Stimulated activated CD8-positive, alpha-beta memory T cell treated with anti-CD3 and anti-CD28 coated beads, Interleukin-2, amount 100 ng/mL, for 1 hour (primary cell): ENCODE data around the gene C22orf31.

Experiments used
- DNase-seq, 2 donors: peaks; one replicate each; pipeline ENCODE4 v3.0.0-alpha.2; 2020; ENCODE audit warnings: low read depth in 2 of 2

The C22orf31 gene

DNA sequence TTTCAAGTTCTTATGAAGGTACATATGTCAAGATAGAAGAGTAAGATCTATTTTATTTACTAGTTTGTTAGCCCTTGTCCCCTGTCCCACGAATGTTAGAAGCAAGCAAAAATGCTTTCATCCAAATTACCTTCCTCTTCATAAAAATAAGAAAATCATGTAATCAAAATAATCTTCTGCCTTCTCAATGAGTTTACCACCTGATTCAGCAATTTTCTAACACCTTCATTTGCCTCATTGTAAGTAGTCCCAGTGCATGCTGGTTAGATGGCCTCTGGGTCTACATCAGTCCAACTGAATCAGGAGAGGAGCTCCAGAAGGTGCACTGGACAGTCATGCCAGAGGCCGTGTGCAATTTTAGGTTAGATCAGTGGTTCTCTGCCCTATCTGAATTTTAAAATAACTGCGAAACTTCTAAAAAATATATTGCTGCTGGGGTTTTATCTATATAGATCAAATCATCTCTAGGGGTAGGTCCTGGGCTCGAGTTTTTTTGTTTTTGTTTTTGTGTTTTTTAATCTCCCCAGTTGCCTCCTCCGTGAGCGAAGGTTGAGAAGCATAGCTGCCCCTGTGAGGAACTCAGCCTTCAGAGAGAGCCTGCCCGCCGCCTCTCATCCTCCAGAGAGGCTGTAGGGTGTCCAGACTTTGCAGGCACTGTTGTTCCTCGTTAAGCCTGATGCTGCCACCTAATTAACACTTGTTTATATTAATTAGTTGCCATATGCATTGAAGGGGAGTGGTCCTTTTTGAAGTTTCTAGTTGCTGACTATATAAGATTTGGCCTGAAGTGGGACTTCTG is 32.2 kb downstream of the C22orf31 start:
- no peak for DNase-seq

- no peak for DNase-seq
Measured at GRCh38 chr22:29028468-29028867, 33.2 kb downstream of the C22orf31 start.

DNA sequence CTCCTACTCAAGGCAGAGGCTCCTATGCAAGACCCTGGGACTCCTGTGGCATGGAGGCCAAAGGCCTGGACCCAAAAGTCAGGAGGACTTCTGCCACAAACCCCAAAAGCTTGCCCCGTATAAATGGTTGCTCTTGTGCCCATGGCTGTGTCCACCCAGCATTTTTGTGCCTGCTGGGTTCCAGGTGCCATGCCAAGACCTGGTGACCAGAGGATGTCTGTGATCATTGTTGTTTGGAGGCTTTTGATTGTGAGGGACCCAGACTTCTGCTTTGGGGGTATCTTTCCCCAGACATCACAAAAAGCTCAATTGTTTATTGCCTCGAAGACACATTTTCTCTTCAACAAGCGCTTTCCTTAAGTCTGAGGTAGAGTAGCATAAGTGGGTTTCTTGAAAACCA is 35.1 kb downstream of the C22orf31 start:
- no peak for DNase-seq

- DNase-seq, result no peak
Measured at GRCh38 chr22:29023172-29023796, 38.3 kb downstream of the C22orf31 start.

- no peak for DNase-seq
Measured at GRCh38 chr22:29022101-29022817, 39.4 kb downstream of the C22orf31 start.

DNA sequence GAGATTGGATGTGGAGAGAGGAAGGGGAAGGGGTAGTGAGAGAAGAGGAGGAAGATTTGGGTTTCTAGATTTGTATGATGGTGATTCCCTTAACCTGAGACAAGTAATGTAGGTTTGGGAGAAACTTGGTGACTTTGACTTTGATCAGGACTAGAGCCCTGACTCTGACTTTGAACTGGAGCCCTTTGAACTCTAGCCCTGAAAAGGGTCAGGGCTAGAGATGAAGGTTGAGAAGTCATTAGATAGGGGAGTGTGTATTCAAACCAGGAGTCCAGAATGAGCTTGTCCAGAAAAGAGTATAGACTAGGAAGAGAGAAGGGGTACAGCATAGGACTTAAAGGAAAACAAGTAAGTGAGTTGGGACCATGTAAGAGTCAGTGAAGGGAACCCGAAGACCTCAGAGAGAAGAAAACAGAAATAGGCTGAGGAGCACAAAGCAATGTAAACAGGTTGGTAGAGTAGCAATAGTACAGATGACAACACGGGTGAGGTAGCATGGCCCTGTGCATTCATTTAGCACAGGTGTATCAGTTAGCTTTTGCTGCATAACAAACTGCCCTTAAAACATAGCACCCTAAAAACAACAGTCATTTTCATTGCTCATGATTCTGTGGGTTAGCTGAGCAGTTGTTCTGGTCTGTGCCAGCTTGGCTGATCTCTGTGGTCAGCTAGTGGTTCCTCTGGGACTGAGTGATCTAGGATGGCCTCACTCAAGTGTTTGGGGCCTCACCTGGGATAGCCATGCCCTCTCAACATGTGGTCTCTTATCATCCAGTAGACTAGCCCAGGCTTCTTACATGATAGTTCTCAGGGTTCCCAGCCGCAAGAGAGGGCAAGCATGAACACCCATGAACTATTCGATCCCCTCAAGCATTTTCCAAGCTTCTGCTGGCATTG is 43.1 kb downstream of the C22orf31 start:
- no peak for DNase-seq

- DNase-seq, result no peak
Measured at GRCh38 chr22:29016067-29016938, 45.3 kb downstream of the C22orf31 start.

GRCh38 chr22:29014773-29015172 is 46.9 kb downstream of the C22orf31 start:
- DNase-seq, result no peak

GRCh38 chr22:29014293-29014692 is 47.3 kb downstream of the C22orf31 start:
- DNase-seq, result no peak

DNA sequence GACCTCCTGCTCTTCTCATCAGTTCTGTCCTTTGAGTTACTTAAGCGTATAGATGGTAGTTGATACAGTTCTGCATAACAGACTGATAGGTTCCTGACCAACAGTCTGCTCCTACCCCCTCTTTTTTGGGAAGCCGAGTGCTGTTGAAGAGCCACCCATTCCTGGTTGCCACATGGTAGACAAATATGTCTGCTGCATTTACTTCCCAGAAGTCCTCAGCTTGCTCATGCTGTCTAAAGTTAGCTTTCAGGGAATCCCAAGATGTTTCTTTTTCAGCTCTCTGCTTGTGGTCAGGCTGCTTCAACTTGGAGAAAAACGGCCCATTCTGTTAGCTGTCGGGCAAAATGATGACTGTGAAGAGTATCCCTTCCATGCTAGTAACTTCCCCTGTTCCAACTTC is 48.7 kb downstream of the C22orf31 start:
- DNase-seq, result no peak

DNA sequence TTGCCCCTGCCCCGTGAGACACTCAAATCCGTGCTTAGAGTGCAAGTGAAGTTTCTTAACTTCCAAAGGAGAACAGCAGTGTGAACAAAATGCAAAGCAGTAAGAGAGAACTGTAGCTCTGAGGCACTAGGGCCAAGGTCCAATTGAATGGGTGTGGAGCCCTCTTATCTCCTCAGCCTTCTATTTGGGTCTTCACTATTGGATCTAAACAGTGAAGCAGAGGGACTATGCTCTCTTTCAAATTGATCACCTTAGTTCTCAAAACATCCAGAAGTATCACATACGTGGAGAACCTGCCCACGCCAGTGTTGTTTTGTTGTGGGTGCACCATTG is 49.6 kb downstream of the C22orf31 start:
- DNase-seq, result no peak

GRCh38 chr22:29011240-29012100 is 50.2 kb downstream of the C22orf31 start:
- DNase-seq, result no peak

- DNase-seq, result no peak
Measured at GRCh38 chr22:29009148-29009547, 52.5 kb downstream of the C22orf31 start.
